Measurements from ENCODE around the gene FUT8.

- TF ChIP-seq CTCF (IDR thresholded peaks at IDR 0.05), result no peak
- TF ChIP-seq EZH2 (IDR thresholded peaks at IDR 0.05), result no peak
- no peak for TF ChIP-seq EZH2phosphoT487 (IDR thresholded peaks at IDR 0.05)
Observed at GRCh38 chr14:65387171-65387570, 25.4 kb upstream of the FUT8 start.

All from neural progenitor cell (in vitro differentiated cells).